Neural progenitor cell (in vitro differentiated cells): Measurements from ENCODE around the gene CCNL2.

Experiments
- CTCF ChIP-seq: fragments of 200-600 bp; sonication (generic); IDR thresholded peaks from 2 replicates; pipeline ENCODE4 v1.5.1; 2017; ENCODE audit warnings: antibody characterized with exemption, mild to moderate bottlenecking
- EZH2 ChIP-seq: fragments of 200-600 bp; sonication (generic); IDR thresholded peaks from 2 replicates; pipeline ENCODE4 v1.6.1; 2017; ENCODE audit warnings: antibody characterized with exemption, mild to moderate bottlenecking, moderate library complexity
- EZH2phosphoT487 ChIP-seq: fragments of 200-600 bp; sonication (generic); IDR thresholded peaks from 2 replicates; pipeline ENCODE4 v1.6.1; 2017; ENCODE audit warnings: antibody characterized with exemption

GRCh38 chr1:1335792-1336248 lies 63.3 kb downstream of the CCNL2 start:
- TF ChIP-seq CTCF: no peak
- no peak for TF ChIP-seq EZH2phosphoT487
- TF ChIP-seq EZH2: no peak
